GM19240 (cell line): ENCODE data around the gene MAN1A1.
"Not testable (repeated sequence)": the region's sequence is repeated elsewhere in the genome, so short reads cannot be mapped to it uniquely, and the experiment has no call there.

Experiments
- DNase-seq: peaks from one replicate; pipeline ENCODE4 v3.0.0; 2011; ENCODE audit warnings: low spot score; ENCODE audit not compliant: insufficient read length

The MAN1A1 gene

DNA sequence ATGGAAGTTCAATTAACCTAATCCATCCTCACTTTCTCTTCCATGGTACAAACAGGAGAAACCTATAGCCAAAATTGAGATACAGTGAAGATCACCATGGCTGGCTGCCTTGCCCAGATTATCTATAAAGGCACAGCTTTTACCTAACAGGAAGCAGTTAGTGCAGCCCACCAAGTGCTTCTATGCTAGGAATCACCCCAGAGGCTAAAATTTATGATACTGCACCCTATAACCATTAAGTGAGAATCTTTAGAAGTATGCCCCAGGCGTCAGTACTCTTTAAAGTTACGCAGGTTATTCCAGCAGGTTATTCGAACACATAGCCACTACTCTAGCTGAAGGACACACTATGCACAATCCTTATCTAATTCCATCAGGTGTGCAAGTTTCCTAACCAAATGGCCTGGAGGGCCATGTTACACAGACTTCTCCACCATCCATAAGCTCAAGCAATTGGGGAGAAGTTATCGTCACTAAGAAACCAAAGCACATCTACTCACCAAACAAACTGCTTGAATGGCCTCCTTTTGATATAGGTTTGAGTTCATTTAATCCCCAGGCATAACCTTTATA is 43.1 kb downstream of the MAN1A1 start:
- DNase-seq: no peak

DNA sequence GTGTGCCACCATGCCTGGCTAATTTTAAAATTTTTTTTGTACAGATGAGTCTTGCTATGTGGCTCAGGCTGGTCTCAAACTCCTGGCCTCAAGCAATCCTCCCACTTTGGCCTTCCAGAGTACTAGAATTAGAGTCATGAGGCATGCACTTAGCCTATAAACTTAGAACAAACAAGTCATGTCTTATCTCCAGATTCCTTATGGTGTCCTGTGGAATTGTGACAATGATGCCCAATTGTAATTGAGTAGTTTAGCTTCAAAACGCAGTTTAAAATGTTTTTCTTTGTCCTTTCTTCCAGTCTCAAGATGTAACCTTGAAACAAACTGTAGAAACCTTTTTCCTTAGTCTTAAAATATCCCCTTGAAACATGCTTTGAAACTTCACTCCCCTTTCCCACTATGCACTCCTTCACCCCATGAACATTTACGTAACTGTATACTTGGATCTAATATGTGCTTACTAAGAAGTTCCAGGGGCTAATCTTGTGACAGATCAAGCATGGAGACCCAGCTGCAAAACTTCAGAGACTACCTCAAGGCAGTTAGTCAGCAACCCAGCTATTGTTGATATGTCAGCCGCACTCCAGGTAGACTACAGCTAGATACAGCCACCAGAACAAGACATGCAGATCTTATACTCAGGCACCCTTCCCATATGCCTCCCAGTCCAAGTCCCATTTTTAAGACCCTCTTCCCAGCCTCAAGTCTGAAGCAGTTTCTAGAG is 46.2 kb downstream of the MAN1A1 start:
- DNase-seq: no peak

DNA sequence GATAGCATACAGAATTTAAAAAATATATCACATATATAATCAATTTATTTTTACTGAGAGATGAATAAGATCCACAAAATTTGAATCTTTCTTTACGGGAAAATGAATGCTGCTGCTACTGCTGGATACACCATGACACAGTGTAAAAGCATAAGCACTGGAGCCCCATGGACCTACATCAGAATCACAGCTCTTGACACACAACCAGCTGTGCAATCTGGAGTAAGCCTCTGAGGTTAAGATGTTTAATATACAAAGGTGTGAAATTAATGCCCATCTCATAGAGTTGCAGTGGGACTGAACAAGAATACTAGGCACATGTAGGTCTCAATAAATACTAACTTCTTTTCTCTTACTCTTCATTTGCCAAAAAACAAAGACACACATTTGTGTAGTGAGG is 48.1 kb downstream of the MAN1A1 start:
- no peak for DNase-seq

DNA sequence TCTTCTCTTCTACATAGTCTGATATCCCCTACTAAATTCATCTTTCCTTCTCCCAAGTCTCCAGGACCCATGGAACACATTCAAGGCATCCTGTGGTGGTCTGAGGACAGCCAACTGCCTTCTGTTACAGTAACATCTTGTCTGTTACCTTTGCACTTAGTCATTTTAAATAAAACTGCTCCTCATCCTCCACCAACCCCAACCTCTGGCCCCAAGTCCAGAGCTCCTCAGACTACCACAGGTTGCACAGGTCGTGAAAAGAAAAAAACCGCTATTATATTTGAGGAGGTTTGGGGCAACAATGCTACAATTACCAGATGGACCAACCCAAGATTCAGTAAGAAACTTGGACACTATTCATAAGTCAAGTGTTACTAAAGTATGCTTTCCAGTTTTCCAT is 49.9 kb downstream of the MAN1A1 start:
- DNase-seq: no peak

DNA sequence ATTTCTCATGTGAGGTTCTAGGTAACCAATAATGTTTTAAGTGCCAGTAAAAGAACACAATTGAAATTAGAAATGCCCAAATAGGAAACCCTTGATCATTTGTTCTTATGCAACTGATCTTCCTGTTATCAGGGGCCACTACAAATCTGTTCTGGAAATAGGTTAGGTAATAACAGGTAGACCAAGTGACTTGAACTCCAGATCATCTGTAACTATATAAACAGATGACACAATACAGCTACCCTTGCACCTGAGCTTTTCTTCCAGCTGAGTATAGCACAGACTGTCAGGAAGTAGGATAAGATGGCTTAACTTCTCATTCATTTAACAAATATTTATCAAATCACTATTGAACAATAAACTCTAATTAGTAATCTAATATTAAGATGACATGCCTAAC is 52.5 kb downstream of the MAN1A1 start:
- DNase-seq: no peak

DNA sequence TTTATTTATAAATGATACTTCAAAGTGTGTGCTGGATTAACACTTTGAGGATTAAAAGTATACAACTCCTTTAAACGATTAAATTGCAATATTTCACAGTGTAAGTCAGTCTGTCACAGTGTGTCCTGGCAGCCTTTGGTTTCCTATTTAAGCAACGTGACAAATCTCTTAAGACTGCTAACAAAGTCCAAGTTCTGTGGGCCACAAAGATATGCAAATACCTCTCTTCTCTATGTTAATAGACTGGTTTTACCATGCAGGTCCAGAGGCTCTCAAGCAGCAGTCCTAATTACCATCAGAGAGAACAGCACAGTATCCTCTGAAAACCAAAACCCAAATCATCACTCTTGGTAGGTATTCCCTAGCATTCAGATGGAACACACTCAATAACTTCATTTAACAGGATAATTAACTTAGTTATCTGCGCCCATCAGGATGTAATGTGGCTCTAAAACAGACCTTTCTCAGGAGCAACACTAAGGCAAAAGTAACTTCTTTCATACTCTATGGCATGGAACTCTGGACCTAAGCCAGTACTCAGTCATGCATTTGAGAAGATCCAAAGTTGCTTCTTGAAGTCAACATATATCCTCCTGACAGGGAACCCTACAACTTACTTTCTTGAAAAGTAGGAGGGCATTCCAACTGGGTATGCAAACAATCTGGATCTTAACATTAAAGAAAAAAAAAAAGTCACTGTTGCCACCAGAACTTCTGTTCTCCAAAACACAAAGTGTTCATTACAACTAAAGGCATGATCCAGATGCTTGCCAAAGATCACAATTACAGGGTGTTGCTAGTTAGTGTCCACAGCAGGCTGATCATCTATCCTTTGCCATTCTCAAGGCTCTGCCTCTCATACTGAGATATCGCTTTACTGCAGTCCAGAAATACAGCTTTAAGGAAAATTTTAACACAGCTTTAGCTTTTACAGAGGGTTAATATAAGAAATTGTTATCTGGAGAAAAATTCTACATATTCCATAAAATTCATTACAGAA is 53.2 kb downstream of the MAN1A1 start:
- DNase-seq: no peak

DNA sequence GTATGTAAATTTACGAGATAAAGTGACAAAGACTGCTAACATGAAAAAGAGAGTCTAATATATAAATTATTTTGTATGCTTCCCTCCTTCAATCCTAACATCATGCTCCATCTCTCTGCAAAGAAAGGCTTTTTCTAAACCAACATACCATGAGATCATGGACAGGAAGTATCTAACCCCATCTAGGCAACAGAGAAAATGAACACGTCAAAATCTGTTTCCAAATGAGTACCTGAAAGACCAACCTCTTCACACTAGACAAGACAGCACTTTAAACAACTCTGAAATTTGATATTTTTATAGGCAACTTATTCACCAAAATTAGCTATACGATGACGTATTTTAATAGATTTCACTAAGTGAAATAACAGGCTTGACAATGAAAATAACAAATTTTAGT is 54.6 kb downstream of the MAN1A1 start:
- DNase-seq: no peak

DNA sequence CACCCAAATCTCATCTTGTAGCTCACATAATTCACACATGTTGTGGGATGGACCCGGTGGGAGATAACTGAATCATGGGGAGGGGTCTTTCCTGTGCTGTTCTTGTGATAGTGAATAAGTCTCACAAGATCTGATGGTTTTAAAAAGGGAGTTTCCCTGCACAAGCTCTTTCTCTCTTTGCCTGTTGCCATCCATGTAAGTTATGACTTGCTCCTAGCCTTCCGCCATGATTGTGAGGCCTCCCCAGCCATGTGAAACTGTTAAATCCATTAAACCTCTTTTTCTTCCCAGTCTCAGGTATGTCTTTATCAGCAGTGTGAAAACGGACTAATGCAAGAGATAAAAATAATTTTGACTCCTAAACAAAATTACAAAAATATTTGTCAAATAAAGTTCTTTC is 58.5 kb downstream of the MAN1A1 start:
- not testable (repeated sequence) for DNase-seq

DNA sequence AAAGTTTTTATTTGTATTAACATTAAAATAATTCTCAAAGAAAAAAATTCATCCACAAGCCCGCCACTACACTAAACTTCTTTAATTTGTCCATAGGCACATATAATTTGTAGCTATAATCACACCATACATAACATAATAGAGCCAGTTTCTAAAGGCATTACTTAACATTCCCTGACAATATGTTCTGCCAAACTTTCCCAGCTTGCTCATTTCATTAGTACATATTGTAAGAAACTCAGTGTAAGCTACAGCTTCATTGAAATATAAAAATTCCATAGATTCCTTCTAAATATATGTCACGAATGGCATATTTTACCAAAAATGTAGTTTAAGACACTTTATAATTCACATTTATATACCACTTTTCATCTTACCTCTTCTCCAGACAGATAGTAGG is 59.3 kb downstream of the MAN1A1 start:
- DNase-seq: no peak

DNA sequence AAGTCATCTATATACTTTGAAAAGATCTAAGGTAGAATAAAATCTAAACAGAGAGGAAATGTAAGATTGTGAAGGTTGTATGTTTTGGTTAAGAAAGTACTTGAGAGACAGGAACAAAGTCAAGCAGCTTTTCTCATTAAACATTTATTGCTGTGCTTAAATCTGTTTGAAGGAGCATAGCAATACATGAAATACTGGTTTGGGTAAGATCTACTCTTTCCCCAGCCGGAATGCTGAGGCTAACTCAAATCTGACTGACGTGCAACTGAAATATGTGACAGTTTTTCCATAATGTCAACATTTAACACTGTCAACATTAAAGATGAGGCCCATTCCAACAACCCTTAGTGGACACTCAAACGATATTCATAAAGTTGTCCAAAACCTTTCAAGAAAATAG is 59.9 kb downstream of the MAN1A1 start:
- no peak for DNase-seq

DNA sequence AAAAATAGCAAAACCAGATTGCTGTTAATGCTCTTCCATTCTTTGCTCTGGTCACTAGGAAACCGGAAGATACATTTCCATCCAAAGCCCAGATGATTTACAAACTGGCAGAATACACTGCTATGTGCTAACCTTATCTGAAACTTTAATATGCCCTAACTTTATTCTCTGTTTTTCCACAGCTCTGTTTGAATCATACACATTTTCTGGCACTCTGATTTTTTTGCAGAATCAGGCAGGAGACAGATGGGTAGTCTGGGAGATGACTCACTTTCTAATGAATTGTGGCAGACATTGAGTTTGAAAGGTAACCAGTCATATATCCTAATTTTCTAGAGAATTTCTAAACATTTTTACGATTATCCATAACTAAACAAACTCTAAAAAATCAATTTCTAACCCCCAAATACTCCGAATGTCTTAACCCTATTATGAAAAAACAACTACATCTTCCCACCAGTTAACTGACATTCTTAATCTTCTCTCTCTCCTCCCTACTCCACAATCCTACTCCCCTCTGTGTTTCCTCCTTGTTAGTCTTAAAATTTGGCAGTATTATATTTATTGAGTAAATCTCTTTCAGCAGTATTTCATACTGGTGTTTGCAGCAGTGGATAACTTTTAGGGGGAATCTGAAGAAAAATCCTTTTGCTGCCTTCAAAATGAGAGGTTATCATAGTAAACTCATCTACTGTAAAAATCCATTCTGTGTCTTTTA is 63.5 kb downstream of the MAN1A1 start:
- DNase-seq: no peak

DNA sequence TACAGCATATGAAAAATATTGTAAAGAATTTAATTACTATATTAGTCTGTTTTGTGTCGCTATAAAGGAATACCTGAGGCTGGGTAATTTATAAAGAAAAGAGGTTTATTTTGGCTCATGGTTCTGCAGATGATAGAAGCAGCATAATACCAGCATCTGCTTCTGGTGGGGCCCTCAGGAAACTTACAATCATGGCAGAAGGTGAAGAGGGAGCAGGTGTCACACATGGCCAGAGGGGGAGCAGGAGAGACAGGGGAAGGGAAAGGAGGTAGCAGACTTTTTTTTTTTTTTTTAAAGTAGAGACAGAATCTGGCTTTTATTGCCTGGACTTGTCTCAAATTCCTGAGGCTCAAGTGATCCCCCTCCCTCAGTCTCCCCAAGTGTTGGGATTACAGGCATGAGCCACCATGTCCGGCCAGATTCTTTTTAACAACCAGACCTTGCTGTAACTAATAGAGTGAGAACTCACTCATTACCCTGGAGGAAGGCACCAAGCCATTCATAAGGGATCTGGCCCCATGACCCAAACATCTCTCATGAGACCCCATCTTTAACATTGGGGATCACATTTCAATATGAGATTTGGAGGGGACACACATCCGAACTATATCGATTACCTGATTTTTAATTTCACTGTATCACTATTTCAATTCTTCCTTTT is 64.6 kb downstream of the MAN1A1 start:
- DNase-seq: no peak

DNA sequence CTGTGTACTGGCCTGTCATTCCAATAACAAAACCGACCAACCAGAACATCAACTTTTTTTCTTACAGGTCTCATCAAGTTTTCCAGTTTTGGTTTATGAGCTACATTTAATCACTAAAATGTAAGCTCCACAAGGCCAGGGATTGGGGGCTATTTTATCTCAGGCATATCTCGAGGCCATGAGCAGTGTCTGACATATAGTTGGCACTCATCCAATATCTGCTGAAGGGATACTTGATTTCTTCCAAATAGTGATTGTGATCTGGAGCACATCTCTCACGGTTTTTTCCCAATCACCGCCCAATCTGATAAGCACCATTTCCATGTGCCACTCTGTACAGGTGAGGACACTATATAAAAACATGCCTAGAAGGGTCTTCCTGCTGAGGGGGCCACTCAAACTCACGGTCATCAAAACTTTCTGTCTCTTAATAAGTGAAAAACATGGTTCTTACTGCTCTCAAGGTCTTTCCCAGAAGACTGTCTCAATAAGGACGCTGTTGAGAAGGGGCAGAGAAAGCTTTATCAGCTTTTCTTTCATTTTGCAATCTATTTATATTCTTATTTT is 65.5 kb downstream of the MAN1A1 start:
- DNase-seq: no peak

DNA sequence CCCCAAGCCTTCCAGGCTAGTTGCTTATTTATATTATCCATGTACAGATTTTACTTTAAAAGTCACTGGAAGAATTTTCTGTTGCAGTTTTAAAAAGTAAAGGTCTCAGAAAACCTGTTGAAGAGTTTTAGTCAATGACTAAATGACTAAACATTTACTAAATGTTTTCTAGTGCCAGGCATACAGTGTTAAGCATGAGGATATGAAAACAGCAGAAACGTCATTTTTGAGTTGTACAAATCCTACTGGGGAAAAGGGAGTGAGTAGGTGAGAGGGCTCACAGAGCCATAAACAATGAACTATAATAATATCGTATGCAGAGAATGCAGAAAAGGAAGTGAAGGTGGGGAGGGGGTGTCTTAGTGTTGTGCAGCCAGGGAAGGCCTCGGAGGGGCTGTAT is 66.3 kb downstream of the MAN1A1 start:
- DNase-seq: no peak

DNA sequence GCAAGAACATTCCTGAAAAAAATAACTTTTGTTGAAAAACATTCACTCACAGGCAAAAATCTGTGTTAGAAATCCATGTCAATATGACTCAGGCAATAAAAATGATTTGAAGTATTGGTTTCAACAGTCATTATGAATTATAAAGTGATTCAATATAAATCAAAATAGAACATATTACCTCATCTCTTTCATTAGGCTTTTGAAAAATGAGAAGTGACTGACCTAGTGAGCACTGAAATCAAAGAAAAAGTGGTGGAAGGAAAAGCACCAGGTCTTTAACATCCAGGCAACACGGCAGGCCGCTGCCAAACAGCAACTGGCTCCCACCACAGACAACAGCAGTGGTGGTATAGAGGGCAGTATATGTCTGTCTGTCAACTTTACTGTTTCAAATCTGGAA is 68.9 kb downstream of the MAN1A1 start:
- no peak for DNase-seq

DNA sequence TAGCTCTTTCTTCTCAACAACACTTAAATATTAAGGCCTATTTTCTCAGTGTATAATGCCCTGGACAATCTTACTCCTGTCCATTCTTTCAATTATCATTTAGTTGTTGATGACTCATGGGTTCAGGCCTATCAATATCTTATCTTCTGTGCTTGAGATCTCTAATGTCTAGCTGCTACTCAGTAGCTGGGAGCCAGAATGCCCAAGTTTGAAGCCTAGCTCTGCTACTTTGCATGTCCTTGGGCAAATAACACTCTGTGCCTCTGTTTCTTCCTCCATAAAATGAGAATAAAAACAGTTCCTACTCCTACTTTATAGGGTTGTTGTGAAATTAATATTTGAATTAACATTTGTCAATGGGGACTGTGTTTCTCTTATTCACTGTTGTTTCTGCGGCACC is 69.5 kb downstream of the MAN1A1 start:
- DNase-seq: no peak

DNA sequence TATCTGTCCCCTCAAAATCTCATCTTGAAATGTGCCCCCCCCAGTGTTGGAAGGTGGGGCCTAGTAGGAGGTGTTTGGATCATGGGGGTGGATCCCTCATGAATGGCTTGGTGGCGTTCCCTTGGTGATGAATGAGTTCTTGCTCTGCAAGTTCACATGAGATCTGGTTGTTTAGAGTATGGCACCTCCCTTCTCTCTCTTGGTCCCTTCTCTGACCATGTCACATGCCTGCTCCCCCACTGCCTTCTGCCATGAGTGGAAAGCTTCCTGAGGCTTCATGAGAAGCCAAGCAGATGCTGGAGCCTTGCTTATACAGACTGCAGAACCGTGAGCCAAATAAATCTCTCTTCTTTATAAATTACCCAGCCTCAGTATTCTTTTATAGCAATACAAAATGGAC is 70.9 kb downstream of the MAN1A1 start:
- no peak for DNase-seq

DNA sequence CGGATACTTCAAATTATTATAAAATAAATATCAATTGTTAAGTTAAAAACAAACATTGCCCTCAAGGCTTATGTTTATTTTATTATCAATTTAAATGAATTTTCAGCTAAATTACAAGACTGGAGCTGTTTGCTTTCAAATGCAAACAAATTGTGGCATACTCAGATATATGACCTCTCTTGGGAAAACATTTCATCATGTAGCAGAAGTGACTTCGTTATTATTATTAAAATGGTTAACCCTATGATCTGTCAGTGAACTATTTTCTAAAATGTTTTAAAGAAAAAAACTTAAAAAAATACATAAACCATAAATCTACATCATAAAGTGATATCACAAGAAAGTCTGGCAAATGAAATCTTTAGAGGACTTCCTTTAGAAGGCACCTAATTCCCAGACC is 72.5 kb downstream of the MAN1A1 start:
- DNase-seq: no peak

DNA sequence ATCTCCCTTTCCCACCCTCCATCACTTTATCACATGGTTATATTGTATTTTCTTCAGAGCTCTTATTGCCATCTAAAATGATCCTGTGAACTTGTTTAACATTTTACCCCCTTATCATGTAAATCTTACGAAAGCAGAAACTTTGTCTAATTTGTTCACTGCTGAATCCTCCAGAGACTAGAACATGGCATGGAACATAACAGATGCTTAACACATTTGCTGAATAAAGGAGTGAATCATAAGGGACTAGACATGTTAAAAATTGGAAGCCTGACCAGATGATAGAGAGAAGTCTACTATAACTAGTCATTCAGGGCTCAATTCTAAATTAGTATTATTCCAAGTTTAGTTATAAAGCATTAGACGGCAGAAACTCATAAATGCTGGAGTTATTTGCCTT is 73.3 kb downstream of the MAN1A1 start:
- no peak for DNase-seq

DNA sequence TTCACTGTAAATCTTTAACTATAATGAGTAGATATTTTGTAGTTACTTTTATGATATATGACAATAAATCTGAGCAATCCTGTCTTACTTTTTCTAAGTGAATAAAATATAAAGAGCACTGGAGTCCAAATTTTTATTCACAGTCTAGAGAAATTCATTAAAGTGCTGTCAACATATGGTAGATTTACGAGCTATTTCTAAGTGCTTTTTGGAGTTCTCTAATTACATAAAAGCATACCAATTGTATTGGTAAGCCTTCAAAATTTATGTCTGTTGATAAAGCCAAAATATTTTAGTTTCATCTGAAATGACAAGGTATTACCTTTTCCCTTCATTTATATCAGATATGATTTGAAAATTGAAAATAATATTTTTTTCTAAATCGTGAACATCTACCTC is 75.4 kb downstream of the MAN1A1 start:
- no peak for DNase-seq
